Measurements from ENCODE around the gene WDR35.

DNA sequence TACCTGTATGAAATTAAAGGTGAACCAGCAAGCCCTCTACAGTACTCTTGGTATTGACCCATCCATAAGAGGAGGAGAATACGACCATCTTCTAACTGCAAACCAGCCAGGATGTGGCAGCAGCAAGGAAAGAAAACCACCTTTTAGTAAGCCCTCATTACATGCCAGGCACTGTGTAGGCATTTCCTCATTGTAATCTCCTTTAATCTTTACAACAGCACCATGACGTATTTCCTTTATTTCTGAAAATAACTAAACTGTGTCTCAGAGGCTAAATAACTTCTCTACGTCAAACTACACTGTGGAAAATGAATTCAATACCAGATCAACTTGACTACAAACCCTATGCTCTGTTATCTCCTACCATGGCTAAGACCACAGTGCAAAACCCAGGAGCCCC lies 18.2 kb downstream of the WDR35 start:
- no peak for TF ChIP-seq USF1 (IDR thresholded peaks at IDR 0.05)
- no peak for TF ChIP-seq TAF1 (IDR thresholded peaks at IDR 0.05; ENCODE audit: low read depth)
- TF ChIP-seq, protein P1, sequence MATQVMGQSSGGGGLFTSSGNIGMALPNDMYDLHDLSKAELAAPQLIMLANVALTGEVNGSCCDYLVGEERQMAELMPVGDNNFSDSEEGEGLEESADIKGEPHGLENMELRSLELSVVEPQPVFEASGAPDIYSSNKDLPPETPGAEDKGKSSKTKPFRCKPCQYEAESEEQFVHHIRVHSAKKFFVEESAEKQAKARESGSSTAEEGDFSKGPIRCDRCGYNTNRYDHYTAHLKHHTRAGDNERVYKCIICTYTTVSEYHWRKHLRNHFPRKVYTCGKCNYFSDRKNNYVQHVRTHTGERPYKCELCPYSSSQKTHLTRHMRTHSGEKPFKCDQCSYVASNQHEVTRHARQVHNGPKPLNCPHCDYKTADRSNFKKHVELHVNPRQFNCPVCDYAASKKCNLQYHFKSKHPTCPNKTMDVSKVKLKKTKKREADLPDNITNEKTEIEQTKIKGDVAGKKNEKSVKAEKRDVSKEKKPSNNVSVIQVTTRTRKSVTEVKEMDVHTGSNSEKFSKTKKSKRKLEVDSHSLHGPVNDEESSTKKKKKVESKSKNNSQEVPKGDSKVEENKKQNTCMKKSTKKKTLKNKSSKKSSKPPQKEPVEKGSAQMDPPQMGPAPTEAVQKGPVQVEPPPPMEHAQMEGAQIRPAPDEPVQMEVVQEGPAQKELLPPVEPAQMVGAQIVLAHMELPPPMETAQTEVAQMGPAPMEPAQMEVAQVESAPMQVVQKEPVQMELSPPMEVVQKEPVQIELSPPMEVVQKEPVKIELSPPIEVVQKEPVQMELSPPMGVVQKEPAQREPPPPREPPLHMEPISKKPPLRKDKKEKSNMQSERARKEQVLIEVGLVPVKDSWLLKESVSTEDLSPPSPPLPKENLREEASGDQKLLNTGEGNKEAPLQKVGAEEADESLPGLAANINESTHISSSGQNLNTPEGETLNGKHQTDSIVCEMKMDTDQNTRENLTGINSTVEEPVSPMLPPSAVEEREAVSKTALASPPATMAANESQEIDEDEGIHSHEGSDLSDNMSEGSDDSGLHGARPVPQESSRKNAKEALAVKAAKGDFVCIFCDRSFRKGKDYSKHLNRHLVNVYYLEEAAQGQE (IDR thresholded peaks at IDR 0.05; ENCODE audit: low read depth): no peak
- TF ChIP-seq NFIC (IDR thresholded peaks at IDR 0.05): no peak
- no peak for TF ChIP-seq EGR1 (IDR thresholded peaks at IDR 0.05)
- no peak for TF ChIP-seq YY1 (IDR thresholded peaks at IDR 0.05; ENCODE audit: low read depth)

Measured in Ishikawa (cell line).